ENCODE results near the gene LRRC3.

DNA sequence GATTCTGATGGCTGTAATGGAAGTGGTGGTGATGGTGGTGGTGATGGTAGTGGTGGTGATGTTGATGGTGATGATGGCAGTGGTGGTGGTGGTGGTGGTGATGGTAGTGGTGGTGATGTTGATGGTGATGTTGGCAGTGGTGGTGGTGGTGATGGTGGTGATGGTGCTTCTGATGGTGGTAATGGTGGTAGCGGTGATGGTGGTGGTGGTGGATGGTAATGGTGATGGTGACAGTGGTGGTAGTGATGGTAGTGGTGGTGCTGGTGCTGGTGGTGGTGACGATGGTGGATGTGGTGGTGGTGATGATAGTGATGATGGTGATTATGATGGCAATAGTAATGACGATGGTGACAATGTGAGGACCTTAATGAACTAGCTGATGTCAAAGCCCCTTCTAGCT lies 35.6 kb upstream of the LRRC3 start:
- TF ChIP-seq, protein P1, sequence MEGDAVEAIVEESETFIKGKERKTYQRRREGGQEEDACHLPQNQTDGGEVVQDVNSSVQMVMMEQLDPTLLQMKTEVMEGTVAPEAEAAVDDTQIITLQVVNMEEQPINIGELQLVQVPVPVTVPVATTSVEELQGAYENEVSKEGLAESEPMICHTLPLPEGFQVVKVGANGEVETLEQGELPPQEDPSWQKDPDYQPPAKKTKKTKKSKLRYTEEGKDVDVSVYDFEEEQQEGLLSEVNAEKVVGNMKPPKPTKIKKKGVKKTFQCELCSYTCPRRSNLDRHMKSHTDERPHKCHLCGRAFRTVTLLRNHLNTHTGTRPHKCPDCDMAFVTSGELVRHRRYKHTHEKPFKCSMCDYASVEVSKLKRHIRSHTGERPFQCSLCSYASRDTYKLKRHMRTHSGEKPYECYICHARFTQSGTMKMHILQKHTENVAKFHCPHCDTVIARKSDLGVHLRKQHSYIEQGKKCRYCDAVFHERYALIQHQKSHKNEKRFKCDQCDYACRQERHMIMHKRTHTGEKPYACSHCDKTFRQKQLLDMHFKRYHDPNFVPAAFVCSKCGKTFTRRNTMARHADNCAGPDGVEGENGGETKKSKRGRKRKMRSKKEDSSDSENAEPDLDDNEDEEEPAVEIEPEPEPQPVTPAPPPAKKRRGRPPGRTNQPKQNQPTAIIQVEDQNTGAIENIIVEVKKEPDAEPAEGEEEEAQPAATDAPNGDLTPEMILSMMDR (optimal IDR thresholded peaks at IDR 0.05 in 1 of 3, IDR thresholded peaks at IDR 0.05 in 1 of 3, conservative IDR thresholded peaks at IDR 0.05 in 1 of 3; ENCODE audit: extremely low read depth in 1 of 3, insufficient read depth in 2 of 3, low read length in 3 of 3), result no peak
- TF ChIP-seq EZH2 (IDR thresholded peaks at IDR 0.05; ENCODE audit: low read length), result no peak
